SK-N-SH treated with all-trans-retinoic acid at 6 μM for 48 hours (cell line): ENCODE measurements around the gene PCARE.

ENCODE experiments used
- ATAC-seq: fragments of 200-7000 bp; cut with Tn5 transposase; 3 replicates; pipeline ENCODE4 v1.9.1; 2020; ENCODE audit warnings: mild to moderate bottlenecking, moderate library complexity
- ARNTL ChIP-seq: fragments of 450-650 bp; formaldehyde crosslinking; IDR thresholded peaks from 2 replicates; pipeline ENCODE4 v1.5.0; 2020; ENCODE audit warnings: low read depth, mild to moderate bottlenecking, moderate library complexity, borderline replicate concordance
- BACH2 ChIP-seq: fragments of 250-450 bp; sonication (Bioruptor Pico); IDR thresholded peaks from 2 replicates; pipeline ENCODE4 v1.9.0; 2021; ENCODE audit warnings: mild to moderate bottlenecking, borderline replicate concordance
- CREB5 ChIP-seq: fragments of 250-450 bp; sonication (Bioruptor Pico); IDR thresholded peaks from 2 replicates; pipeline ENCODE4 v1.5.1; 2020; ENCODE audit warnings: low read depth, mild to moderate bottlenecking, moderate library complexity
- CSRNP3 ChIP-seq: fragments of 250-450 bp; sonication (Bioruptor Pico); IDR thresholded peaks from 2 replicates; pipeline ENCODE4 v1.5.1; 2021; ENCODE audit warnings: mild to moderate bottlenecking, moderate library complexity
- ESRRG ChIP-seq: fragments of 250-450 bp; sonication (Bioruptor Pico); IDR thresholded peaks from 2 replicates; pipeline ENCODE4 v1.6.1; 2021; ENCODE audit warnings: mild to moderate bottlenecking
- GLIS3 ChIP-seq: fragments of 250-450 bp; sonication (Bioruptor Pico); IDR thresholded peaks from 2 replicates; pipeline ENCODE4 v1.5.0; 2020; ENCODE audit warnings: mild to moderate bottlenecking, moderate library complexity
- ISL1 ChIP-seq: fragments of 250-450 bp; sonication (Bioruptor Pico); IDR thresholded peaks from 2 replicates; pipeline ENCODE4 v2.1.2; 2022; ENCODE audit warnings: mild to moderate bottlenecking, moderate library complexity
- OSR1 ChIP-seq: fragments of 250-450 bp; sonication (Bioruptor Pico); IDR thresholded peaks from 2 replicates; pipeline ENCODE4 v1.8.0; 2022; ENCODE audit warnings: moderate library complexity, mild to moderate bottlenecking, inconsistent platforms
- PATZ1 ChIP-seq: fragments of 250-450 bp; sonication (Bioruptor Pico); IDR thresholded peaks from 2 replicates; pipeline ENCODE4 v1.8.0; 2020; ENCODE audit warnings: mild to moderate bottlenecking, moderate library complexity, borderline replicate concordance
- POU6F1 ChIP-seq: fragments of 250-450 bp; sonication (Bioruptor Pico); IDR thresholded peaks from 2 replicates; pipeline ENCODE4 v1.8.0; 2021; ENCODE audit warnings: low read depth, mild to moderate bottlenecking, moderate library complexity, borderline replicate concordance
- PPARA ChIP-seq: fragments of 250-450 bp; sonication (Bioruptor Pico); IDR thresholded peaks from 2 replicates; pipeline ENCODE4 v1.5.0; 2020; ENCODE audit warnings: mild to moderate bottlenecking, borderline replicate concordance
- RARB ChIP-seq: fragments of 250-450 bp; sonication (Bioruptor Pico); IDR thresholded peaks from 2 replicates; pipeline ENCODE4 v1.8.0; 2021; ENCODE audit warnings: mild to moderate bottlenecking, moderate library complexity
- SNAI2 ChIP-seq: fragments of 250-450 bp; sonication (Bioruptor Pico); IDR thresholded peaks from 2 replicates; pipeline ENCODE4 v1.5.0; 2020; ENCODE audit warnings: mild to moderate bottlenecking, moderate library complexity
- TCF4 ChIP-seq: fragments of 250-450 bp; sonication (Bioruptor Pico); IDR thresholded peaks from 2 replicates; pipeline ENCODE4 v1.8.0; 2021; ENCODE audit warnings: mild to moderate bottlenecking, moderate library complexity, borderline replicate concordance
- TOX ChIP-seq: fragments of 250-450 bp; sonication (Bioruptor Pico); IDR thresholded peaks from 2 replicates; pipeline ENCODE4 v1.8.0; 2021; ENCODE audit warnings: mild to moderate bottlenecking, moderate library complexity, borderline replicate concordance
- TSHZ2 ChIP-seq: fragments of 250-450 bp; sonication (Bioruptor Pico); IDR thresholded peaks from 2 replicates; pipeline ENCODE4 v1.5.0; 2020; ENCODE audit warnings: mild to moderate bottlenecking, moderate library complexity
- ZC3H10 ChIP-seq: fragments of 250-450 bp; sonication (Bioruptor Pico); IDR thresholded peaks from 2 replicates; pipeline ENCODE4 v1.5.1; 2021; ENCODE audit warnings: mild to moderate bottlenecking, moderate library complexity
- ZFP3 ChIP-seq: fragments of 250-450 bp; sonication (Bioruptor Pico); IDR thresholded peaks from 2 replicates; pipeline ENCODE4 v1.5.0; 2020; ENCODE audit warnings: mild to moderate bottlenecking, moderate library complexity
- ZFP30 ChIP-seq: fragments of 450-650 bp; formaldehyde crosslinking; IDR thresholded peaks from 2 replicates; pipeline ENCODE4 v1.5.0; 2022; ENCODE audit warnings: mild to moderate bottlenecking, moderate library complexity
- ZNF565 ChIP-seq: fragments of 450-650 bp; formaldehyde crosslinking; conservative IDR thresholded peaks from 2 replicates; pipeline ENCODE4 v1.5.0; 2020; ENCODE audit warnings: low read depth, mild to moderate bottlenecking, moderate library complexity
- ZNF70 ChIP-seq: fragments of 450-650 bp; formaldehyde crosslinking; IDR thresholded peaks from 2 replicates; pipeline ENCODE4 v1.5.0; 2020; ENCODE audit warnings: mild to moderate bottlenecking, moderate library complexity
- ZNF8 ChIP-seq: fragments of 450-650 bp; formaldehyde crosslinking; IDR thresholded peaks from 2 replicates; pipeline ENCODE4 v1.5.0; 2020; ENCODE audit warnings: mild to moderate bottlenecking, moderate library complexity

PCARE gene

GRCh38 chr2:29061176-29061575 is 13.1 kb downstream of the PCARE start:
- ATAC-seq: no peak
- TF ChIP-seq CSRNP3 (CRISPR knock-in tag): no peak
- TF ChIP-seq TCF4 (CRISPR knock-in tag): no peak
- TF ChIP-seq RARB (CRISPR knock-in tag): no peak
- no peak for TF ChIP-seq GLIS3
- no peak for TF ChIP-seq OSR1 (CRISPR knock-in tag)
- no peak for TF ChIP-seq ZNF70 (CRISPR knock-in tag)
- no peak for TF ChIP-seq POU6F1 (CRISPR knock-in tag)
- TF ChIP-seq ZFP30 (CRISPR knock-in tag): no peak
- no peak for TF ChIP-seq TOX (CRISPR knock-in tag)
- no peak for TF ChIP-seq PPARA (CRISPR knock-in tag)
- TF ChIP-seq SNAI2: no peak
- TF ChIP-seq ZC3H10 (CRISPR knock-in tag): no peak
- no peak for TF ChIP-seq ARNTL (CRISPR knock-in tag)
- no peak for TF ChIP-seq ESRRG

- no peak for ATAC-seq
- TF ChIP-seq ZC3H10 (CRISPR knock-in tag) (no peak), OSR1 (CRISPR knock-in tag) (no peak), ZNF565 (CRISPR knock-in tag) (no peak), PATZ1 (no peak), ESRRG (no peak), POU6F1 (CRISPR knock-in tag) (no peak), TSHZ2 (no peak), ZFP30 (CRISPR knock-in tag) (no peak), SNAI2 (no peak), RARB (CRISPR knock-in tag) (no peak), TOX (CRISPR knock-in tag) (no peak), ISL1 (CRISPR knock-in tag) (no peak), CREB5 (CRISPR knock-in tag) (no peak), ZFP3 (CRISPR knock-in tag) (no peak), ZNF70 (CRISPR knock-in tag) (no peak), ZNF8 (CRISPR knock-in tag) (no peak), PPARA (CRISPR knock-in tag) (no peak), ARNTL (CRISPR knock-in tag) (no peak), BACH2 (CRISPR knock-in tag) (no peak)
Observed at GRCh38 chr2:29060441-29060840, 13.9 kb downstream of the PCARE start.
